ENCODE data around the gene SERPINA1. TPM values are rescaled to one million over a fixed set of nuclear protein-coding genes. Genes with fewer than 3 reads are reported as not detected.

Gene SERPINA1
- total RNA-seq, 3 donors from 2014 or later (not counting 1 experiment from before 2014, with no cell fraction given), result 12.7 to 65.3 (median 48.3) TPM

DNA sequence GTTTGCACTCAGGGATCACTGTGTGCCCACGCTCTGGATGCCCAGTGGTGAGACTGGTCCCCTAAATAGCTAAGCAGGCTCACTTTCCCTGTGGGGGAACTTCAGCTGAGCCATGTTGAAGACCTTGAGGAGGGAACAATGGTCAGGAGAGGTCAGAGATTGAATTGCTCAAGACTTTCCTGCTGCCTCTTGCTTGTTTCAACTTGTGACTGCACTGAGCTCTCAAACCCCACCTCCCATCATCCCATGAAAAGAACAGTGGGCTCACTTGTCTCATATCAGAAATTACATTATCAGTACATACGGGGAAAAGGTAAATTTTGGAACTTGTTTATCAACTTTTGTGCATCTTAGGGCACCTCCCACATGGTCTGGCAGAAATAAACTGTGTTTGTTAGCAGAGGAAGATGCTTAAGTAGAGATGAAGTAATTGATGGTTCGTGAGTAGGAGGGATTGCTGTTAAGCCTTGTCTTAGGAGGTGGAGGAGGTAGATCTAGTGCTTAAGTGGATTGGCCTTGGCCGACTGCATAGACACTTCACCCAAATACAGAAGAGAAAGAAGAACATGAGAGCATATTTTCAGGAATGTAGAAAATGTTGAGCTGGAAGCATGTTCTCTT is 15.0 kb upstream of the SERPINA1 start:
- Mint-ChIP-seq H3K4me3 (no peak overlapping the region), H3K4me1 (no peaks in the 10 kb centered on the region), H3K27me3 (ENCODE audit: low read depth in 2 of 2) (peaks cover 0 to 8% of the 10 kb centered on the region in 2 donors), H3K9me3 (no peaks in the 10 kb centered on the region), H3K27ac (no peak overlapping the region), H3K36me3 (no peaks in the 10 kb centered on the region)
- no peaks in the 10 kb centered on the region for H3K36me3 ChIP-seq (ENCODE audit: control insufficient read depth, insufficient read depth, low read length)
- H3K4me3 ChIP-seq (ENCODE audit: low read length), result no peak overlapping the region
- intact Hi-C loops (cut with micrococcal nuclease), result no loop called here
- no peaks in the 10 kb centered on the region for H3K4me1 ChIP-seq (ENCODE audit: control insufficient read depth, insufficient read depth, low read length)
- ATAC-seq (no peak), DNase-seq (no peak)
- TF ChIP-seq, protein P1, sequence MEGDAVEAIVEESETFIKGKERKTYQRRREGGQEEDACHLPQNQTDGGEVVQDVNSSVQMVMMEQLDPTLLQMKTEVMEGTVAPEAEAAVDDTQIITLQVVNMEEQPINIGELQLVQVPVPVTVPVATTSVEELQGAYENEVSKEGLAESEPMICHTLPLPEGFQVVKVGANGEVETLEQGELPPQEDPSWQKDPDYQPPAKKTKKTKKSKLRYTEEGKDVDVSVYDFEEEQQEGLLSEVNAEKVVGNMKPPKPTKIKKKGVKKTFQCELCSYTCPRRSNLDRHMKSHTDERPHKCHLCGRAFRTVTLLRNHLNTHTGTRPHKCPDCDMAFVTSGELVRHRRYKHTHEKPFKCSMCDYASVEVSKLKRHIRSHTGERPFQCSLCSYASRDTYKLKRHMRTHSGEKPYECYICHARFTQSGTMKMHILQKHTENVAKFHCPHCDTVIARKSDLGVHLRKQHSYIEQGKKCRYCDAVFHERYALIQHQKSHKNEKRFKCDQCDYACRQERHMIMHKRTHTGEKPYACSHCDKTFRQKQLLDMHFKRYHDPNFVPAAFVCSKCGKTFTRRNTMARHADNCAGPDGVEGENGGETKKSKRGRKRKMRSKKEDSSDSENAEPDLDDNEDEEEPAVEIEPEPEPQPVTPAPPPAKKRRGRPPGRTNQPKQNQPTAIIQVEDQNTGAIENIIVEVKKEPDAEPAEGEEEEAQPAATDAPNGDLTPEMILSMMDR (IDR thresholded peaks at IDR 0.05), result no peak
- 82% methylated on average over 3 of the region's 4 CpGs for WGBS (ENCODE audit: insufficient coverage)
- no peak overlapping the region for H3K27ac ChIP-seq (ENCODE audit: low read length)
- H3K27me3 ChIP-seq (ENCODE audit: control insufficient read depth, insufficient read depth, low read length), result no peaks in the 10 kb centered on the region
- no peaks in the 10 kb centered on the region for H3K9me3 ChIP-seq (ENCODE audit: control insufficient read depth, insufficient read depth, low read length)

DNA sequence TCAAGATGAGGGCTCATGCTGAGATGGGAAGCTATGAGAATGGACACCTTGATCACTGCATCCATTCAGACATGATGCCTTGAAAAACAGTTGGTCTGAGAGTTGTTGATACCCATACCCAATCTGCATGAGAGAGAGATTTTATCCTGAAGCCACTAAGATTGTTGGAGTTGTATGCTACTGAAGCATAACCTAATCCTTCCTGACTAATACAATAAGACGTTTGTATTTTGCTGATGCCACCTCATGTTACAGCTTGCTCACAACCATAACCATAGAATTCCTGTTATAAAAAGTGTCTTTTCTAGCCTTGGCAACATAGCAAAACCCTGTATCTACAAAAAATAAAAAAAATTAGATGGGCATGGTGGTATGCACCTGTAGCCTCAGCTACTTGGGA is 12.7 kb upstream of the SERPINA1 start:
- ATAC-seq (no peak), DNase-seq (no peak)
- 78% methylated on average over 1 of the region's 1 CpG for WGBS (ENCODE audit: insufficient coverage)
- TF ChIP-seq, protein P1 (IDR thresholded peaks at IDR 0.05), result no peak
- Histone ChIP-seq H3K4me1 (ENCODE audit: control insufficient read depth, insufficient read depth, low read length) (no peaks in the 10 kb centered on the region), H3K9me3 (ENCODE audit: control insufficient read depth, insufficient read depth, low read length) (no peaks in the 10 kb centered on the region), H3K36me3 (ENCODE audit: control insufficient read depth, insufficient read depth, low read length) (no peaks in the 10 kb centered on the region), H3K4me3 (ENCODE audit: low read length) (no peak overlapping the region), H3K27ac (ENCODE audit: low read length) (no peak overlapping the region), H3K27me3 (ENCODE audit: control insufficient read depth, insufficient read depth, low read length) (no peaks in the 10 kb centered on the region)
- Mint-ChIP-seq H3K27ac (no peak overlapping the region), H3K27me3 (ENCODE audit: low read depth in 2 of 2) (peaks cover 6 to 31% of the 10 kb centered on the region in 2 donors), H3K36me3 (no peaks in the 10 kb centered on the region), H3K4me1 (no peaks in the 10 kb centered on the region), H3K9me3 (no peaks in the 10 kb centered on the region), H3K4me3 (no peak overlapping the region)
- intact Hi-C loops (cut with micrococcal nuclease), result no loop called here

DNA sequence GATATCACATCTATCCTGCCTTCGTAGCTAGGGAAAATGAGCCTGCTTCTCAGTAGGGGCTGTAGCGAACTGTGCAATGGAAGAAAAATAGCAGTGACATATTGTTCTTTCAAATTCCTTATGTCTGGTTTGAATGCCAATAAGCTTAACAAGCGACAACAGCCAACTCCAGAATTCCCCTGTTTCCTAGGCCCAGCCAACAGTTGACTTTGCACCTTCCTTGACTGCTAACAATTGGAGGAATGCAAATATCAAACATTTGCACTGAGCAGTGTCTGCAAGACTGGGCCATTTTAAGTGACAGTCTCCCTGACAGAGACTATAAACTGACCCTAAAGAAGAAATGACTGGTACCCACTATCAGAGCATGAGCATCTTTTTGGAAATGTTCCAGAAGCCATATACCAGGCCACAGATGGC is 12.0 kb upstream of the SERPINA1 start:
- Histone ChIP-seq H3K9me3 (ENCODE audit: control insufficient read depth, insufficient read depth, low read length) (no peaks in the 10 kb centered on the region), H3K4me1 (ENCODE audit: control insufficient read depth, insufficient read depth, low read length) (no peaks in the 10 kb centered on the region), H3K27ac (ENCODE audit: low read length) (no peak overlapping the region), H3K4me3 (ENCODE audit: low read length) (no peak overlapping the region), H3K27me3 (ENCODE audit: control insufficient read depth, insufficient read depth, low read length) (no peaks in the 10 kb centered on the region), H3K36me3 (ENCODE audit: control insufficient read depth, insufficient read depth, low read length) (no peaks in the 10 kb centered on the region)
- Mint-ChIP-seq H3K27ac (no peak overlapping the region), H3K4me1 (peaks cover 0 to 3% of the 10 kb centered on the region in 2 donors), H3K4me3 (no peak overlapping the region), H3K9me3 (no peaks in the 10 kb centered on the region), H3K36me3 (no peaks in the 10 kb centered on the region), H3K27me3 (ENCODE audit: low read depth in 2 of 2) (peaks cover 6 to 38% of the 10 kb centered on the region in 2 donors)
- intact Hi-C loops (cut with micrococcal nuclease), result no loop called here
- TF ChIP-seq, protein P1 (IDR thresholded peaks at IDR 0.05), result no peak
- DNase-seq (no peak), ATAC-seq (no peak)
- 90% methylated on average over 3 of the region's 3 CpGs for WGBS (ENCODE audit: insufficient coverage)

DNA sequence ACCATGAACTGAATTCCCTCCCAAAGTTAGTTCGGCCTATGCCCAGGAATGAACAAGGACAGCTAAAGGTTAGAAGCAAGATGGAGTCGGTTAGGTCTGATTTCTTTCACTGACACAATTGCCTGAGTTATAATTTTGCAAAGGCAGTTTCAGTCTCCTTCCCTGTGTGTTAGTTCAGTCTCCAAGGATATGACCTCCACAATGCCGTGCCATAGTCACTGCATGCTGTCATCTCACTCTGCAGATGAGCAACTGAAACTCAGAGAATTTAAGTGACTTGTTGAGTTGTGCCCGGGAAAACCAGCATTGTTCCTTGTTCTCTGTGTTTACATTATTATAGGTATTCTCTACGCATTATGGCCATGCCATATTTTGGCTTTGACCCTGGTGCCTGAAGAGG is 10.1 kb upstream of the SERPINA1 start:
- 92% methylated on average over 5 of the region's 5 CpGs for WGBS (ENCODE audit: insufficient coverage)
- Mint-ChIP-seq H3K36me3 (no peaks in the 10 kb centered on the region), H3K27ac (no peak overlapping the region), H3K9me3 (no peaks in the 10 kb centered on the region), H3K4me3 (no peak overlapping the region), H3K27me3 (ENCODE audit: low read depth in 2 of 2) (peaks cover 11 to 47% of the 10 kb centered on the region in 2 donors), H3K4me1 (peaks cover 7 to 12% of the 10 kb centered on the region in 2 donors)
- Histone ChIP-seq H3K27ac (ENCODE audit: low read length) (no peak overlapping the region), H3K4me3 (ENCODE audit: low read length) (no peak overlapping the region), H3K36me3 (ENCODE audit: control insufficient read depth, insufficient read depth, low read length) (no peaks in the 10 kb centered on the region), H3K4me1 (ENCODE audit: control insufficient read depth, insufficient read depth, low read length) (peaks cover 14% of the 10 kb centered on the region), H3K27me3 (ENCODE audit: control insufficient read depth, insufficient read depth, low read length) (no peaks in the 10 kb centered on the region), H3K9me3 (ENCODE audit: control insufficient read depth, insufficient read depth, low read length) (no peaks in the 10 kb centered on the region)
- DNase-seq (no peak), ATAC-seq (no peak)
- TF ChIP-seq, protein P1 (IDR thresholded peaks at IDR 0.05), result no peak
- intact Hi-C loops (cut with micrococcal nuclease), result no loop called here

Measured in natural killer cell (primary cell).